Muscle of arm (tissue), 12 donors: ENCODE data around the gene FAM3C. TPM values are rescaled to one million over a fixed set of nuclear protein-coding genes. Genes with fewer than 3 reads are reported as not detected.
A peak's percentile ranks its signal among the peaks of the same experiment; 100 is the strongest.

Experiments
- DNase-seq: peaks from one replicate; pipeline ENCODE4 v3.0.0-alpha.2; 2013
- polyA plus RNA-seq, 12 donors: library from polyadenylated mRNA; unstranded; fragments of 120-200 nt; gene quantifications; one replicate each; pipeline ENCODE4 v1.2.1, GENCODE V29; 2013; ENCODE audit not compliant: insufficient read length in 12 of 12

FAM3C gene
- polyA plus RNA-seq, 12 donors: 81.2 to 138 (median 105) TPM; not detected in 1

GRCh38 chr7:121385056-121385799, 10.9 kb downstream of the FAM3C start:
- DNase-seq: no peak

- DNase-seq: no peak
These were observed 11.8 kb downstream of the FAM3C start for GRCh38 chr7:121384265-121384664.

- DNase-seq: no peak
These were observed 12.7 kb downstream of the FAM3C start for GRCh38 chr7:121383235-121383910.

- no peak for DNase-seq
These were observed 13.6 kb downstream of the FAM3C start for GRCh38 chr7:121382473-121382872.

- DNase-seq: no peak
These were observed 16.2 kb downstream of the FAM3C start for GRCh38 chr7:121379930-121380329.

- DNase-seq: no peak
These were observed 19.1 kb downstream of the FAM3C start for GRCh38 chr7:121376979-121377378.

- no peak for DNase-seq
These were observed 22.9 kb downstream of the FAM3C start for GRCh38 chr7:121373177-121373576.

GRCh38 chr7:121372376-121373010, 23.6 kb downstream of the FAM3C start:
- DNase-seq: no peak

- no peak for DNase-seq
These were observed 24.2 kb downstream of the FAM3C start for GRCh38 chr7:121371883-121372282.

- no peak for DNase-seq
These were observed 24.7 kb downstream of the FAM3C start for GRCh38 chr7:121371367-121371766.

GRCh38 chr7:121369462-121369861, 26.6 kb downstream of the FAM3C start:
- no peak for DNase-seq

- peak; percentile 51 for DNase-seq
These were observed 29.2 kb downstream of the FAM3C start for GRCh38 chr7:121366852-121367431.

GRCh38 chr7:121360564-121360963, 35.5 kb downstream of the FAM3C start:
- no peak for DNase-seq

- DNase-seq: no peak
These were observed 40.5 kb downstream of the FAM3C start for GRCh38 chr7:121355574-121355973.

- DNase-seq: no peak
These were observed 43.8 kb downstream of the FAM3C start for GRCh38 chr7:121352323-121352722.

GRCh38 chr7:121351682-121352081, 44.4 kb downstream of the FAM3C start:
- DNase-seq: no peak

- DNase-seq: no peak
These were observed 51.6 kb downstream of the FAM3C start for GRCh38 chr7:121344497-121344896.

- no peak for DNase-seq
These were observed 52.0 kb downstream of the FAM3C start for GRCh38 chr7:121344093-121344492.

GRCh38 chr7:121343302-121343701, 52.8 kb downstream of the FAM3C start:
- no peak for DNase-seq

- no peak for DNase-seq
These were observed 53.5 kb downstream of the FAM3C start for GRCh38 chr7:121342631-121343030.

GRCh38 chr7:121341933-121342332, 54.2 kb downstream of the FAM3C start:
- DNase-seq: no peak

- no peak for DNase-seq
These were observed 57.0 kb downstream of the FAM3C start for GRCh38 chr7:121339082-121339481.

- no peak for DNase-seq
These were observed 58.7 kb downstream of the FAM3C start for GRCh38 chr7:121337398-121337797.
